NB4 (cell line): ENCODE measurements around the gene FBXO44.

Experiments
- POLR2A ChIP-seq: IDR thresholded peaks from 2 replicates; pipeline ENCODE4 v1.6.1; 2011; ENCODE audit warnings: mild to moderate bottlenecking; ENCODE audit not compliant: insufficient read length; ENCODE audit errors: extremely low read depth
- TF ChIP-seq, protein P1 (sequence below): IDR thresholded peaks from one replicate; pipeline ENCODE4 v1.5.1; 2012; ENCODE audit warnings: low read depth, low read length

DNA sequence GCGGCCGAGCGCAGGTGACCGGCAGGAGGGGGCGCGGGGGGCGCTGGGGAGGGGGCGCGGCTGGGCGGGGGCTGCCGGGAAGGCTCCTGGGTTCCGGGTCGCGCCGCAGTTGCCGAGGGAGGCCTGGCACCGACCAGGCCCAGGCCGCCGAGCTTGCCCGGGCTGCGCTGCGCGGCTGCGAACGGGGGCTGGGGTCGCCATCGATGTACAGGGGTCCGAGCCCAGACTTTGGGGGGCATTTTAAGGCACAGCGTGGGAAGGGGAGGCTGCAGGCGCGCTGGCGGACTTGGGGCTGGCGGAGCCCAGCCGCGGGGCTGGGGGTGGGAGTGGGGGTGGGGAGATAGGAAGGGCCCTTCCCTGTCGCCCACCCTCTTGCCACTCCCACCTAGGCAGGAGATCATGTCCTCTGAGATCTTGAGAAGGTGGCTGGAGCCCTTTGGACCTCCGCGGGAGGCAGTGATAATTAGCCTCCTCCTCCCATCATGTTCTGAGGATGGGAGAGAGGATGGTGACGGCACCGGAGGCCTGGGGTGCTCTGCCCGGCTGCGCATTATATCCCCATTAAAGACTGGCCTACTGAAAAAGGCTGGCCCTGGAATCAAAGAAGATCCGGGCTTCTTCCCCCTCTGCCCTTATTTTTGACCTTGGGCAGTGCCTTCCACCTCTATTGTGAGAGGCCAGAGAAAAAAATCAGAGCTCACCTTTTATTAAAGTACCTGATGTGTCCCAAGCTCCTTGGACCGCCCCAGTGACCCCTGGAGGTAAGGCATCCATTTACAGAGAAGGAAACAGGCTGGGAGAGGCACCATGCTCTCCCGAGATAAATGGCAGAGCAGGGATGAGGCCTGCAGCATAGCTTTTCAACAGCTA, 497 bp downstream of the FBXO44 start:
- TF ChIP-seq, protein P1, sequence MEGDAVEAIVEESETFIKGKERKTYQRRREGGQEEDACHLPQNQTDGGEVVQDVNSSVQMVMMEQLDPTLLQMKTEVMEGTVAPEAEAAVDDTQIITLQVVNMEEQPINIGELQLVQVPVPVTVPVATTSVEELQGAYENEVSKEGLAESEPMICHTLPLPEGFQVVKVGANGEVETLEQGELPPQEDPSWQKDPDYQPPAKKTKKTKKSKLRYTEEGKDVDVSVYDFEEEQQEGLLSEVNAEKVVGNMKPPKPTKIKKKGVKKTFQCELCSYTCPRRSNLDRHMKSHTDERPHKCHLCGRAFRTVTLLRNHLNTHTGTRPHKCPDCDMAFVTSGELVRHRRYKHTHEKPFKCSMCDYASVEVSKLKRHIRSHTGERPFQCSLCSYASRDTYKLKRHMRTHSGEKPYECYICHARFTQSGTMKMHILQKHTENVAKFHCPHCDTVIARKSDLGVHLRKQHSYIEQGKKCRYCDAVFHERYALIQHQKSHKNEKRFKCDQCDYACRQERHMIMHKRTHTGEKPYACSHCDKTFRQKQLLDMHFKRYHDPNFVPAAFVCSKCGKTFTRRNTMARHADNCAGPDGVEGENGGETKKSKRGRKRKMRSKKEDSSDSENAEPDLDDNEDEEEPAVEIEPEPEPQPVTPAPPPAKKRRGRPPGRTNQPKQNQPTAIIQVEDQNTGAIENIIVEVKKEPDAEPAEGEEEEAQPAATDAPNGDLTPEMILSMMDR, result no peak
- TF ChIP-seq POLR2A, result no peak
